ENCODE measurements around the gene KCNJ6.

GRCh38 chr21:37647781-37648180 is 268.5 kb downstream of the KCNJ6 start:
- TF ChIP-seq CTCF (IDR thresholded peaks at IDR 0.05; ENCODE audit: low read length): no peak
- no peak for TF ChIP-seq EZH2 (IDR thresholded peaks at IDR 0.05; ENCODE audit: borderline replicate concordance, low read length)
